BLaER1 (cell line): ENCODE data around the gene PMS1.
A peak's percentile ranks its signal among the peaks of the same experiment; 100 is the strongest.
"Not testable (repeated sequence)": the region's sequence is repeated elsewhere in the genome, so short reads cannot be mapped to it uniquely, and the experiment has no call there.

Experiments
- H3K27ac ChIP-seq: shearing (Covaris generic); formaldehyde crosslinking; 2 replicates; pipeline ENCODE4 v1.8.1; 2022
- H3K27me3 ChIP-seq: shearing (Covaris generic); formaldehyde crosslinking; 2 replicates; pipeline ENCODE4 v1.8.1; 2022
- H3K36me3 ChIP-seq: shearing (Covaris generic); formaldehyde crosslinking; 2 replicates; pipeline ENCODE4 v1.8.1; 2022
- H3K4me1 ChIP-seq: shearing (Covaris generic); formaldehyde crosslinking; 2 replicates; pipeline ENCODE4 v1.8.1; 2022
- H3K4me2 ChIP-seq: shearing (Covaris generic); formaldehyde crosslinking; 2 replicates; pipeline ENCODE4 v1.8.1; 2022
- H3K4me3 ChIP-seq: shearing (Covaris generic); formaldehyde crosslinking; 2 replicates; pipeline ENCODE4 v1.8.1; 2022
- H3K9ac ChIP-seq: shearing (Covaris generic); formaldehyde crosslinking; 2 replicates; pipeline ENCODE4 v1.8.1; 2022
- H3K9me3 ChIP-seq: shearing (Covaris generic); formaldehyde crosslinking; 2 replicates; pipeline ENCODE4 v1.8.1; 2022
- H4K20me1 ChIP-seq: shearing (Covaris generic); formaldehyde crosslinking; 2 replicates; pipeline ENCODE4 v1.8.1; 2022
- Cebpa-rat ChIP-seq: shearing (Covaris generic); IDR thresholded peaks from 2 replicates; pipeline ENCODE4 v1.8.1; 2022

The PMS1 gene

DNA sequence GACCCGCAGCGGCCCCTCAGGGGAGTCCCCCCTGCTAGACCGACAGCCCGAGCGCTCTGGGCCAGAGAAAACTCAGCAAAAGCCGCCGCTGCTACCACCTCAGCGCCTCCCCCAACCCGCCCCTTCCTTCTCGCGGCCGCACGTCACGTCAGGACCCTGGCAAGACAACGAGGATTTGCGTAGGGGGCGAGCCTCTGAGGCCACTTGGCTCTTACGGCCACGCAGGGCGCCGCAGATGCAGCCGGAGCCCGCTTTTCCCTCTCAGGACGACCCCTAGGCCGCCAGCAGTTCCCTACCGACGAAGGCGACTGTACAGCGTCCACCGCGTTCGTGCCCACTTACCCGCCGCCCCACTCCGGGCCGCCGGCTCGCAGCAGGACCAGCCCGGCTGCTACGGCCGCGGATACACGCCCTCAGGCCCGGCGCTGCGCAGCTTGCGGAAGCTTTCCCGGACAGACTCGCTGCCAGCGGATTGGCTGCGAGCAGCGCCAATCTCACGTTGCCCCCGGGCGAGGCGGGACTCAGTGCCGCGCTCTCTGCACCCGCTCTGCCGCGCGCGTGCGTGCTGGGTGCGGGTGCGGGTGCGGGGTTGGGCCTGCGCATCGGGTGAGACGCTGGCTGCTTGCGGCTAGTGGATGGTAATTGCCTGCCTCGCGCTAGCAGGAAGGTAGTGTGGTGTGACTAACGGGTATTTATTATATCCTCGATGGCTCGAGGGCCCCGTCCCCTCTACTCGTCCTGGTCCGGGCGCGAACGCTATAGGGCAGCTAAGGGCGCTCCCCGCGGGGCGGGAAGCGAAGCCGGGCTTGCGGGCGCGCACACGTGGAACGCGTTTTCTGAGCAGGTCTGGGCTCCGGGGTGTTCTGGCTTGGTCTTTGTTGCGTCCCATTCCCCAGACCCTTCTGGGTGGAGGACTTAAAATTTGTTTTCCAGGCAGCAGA, at the start of gene PMS1, which contains the start of gene ORMDL1:
Gene PMS1 (plus strand): TSS at position 524 of the 941 bp plus-strand sequence. CDS start 7,360 bp downstream, outside the sequence.
Gene ORMDL1 (minus strand): TSS at position 413 of the 941 bp plus-strand sequence. CDS start 1,744 bp downstream, outside the sequence.
- H3K4me3 ChIP-seq: peak within 1 kb of the TSS; percentile 87
- TF ChIP-seq Cebpa-rat: no peak
- H3K4me1 ChIP-seq: peaks cover 34% of the 10 kb centered on the region
- H3K27me3 ChIP-seq: no peaks in the 10 kb centered on the region
- H3K36me3 ChIP-seq: peaks cover 50% of the 10 kb centered on the region
- H3K4me2 ChIP-seq: peak within 1 kb of the TSS; percentile 93
- H3K27ac ChIP-seq: peak within 1 kb of the TSS; percentile 92
- peak within 1 kb of the TSS; percentile 89 for H3K9ac ChIP-seq
- H3K9me3 ChIP-seq: no peaks in the 10 kb centered on the region
- H4K20me1 ChIP-seq: peaks cover 10% of the 10 kb centered on the region; the same call in 1 of the 2 replicates

DNA sequence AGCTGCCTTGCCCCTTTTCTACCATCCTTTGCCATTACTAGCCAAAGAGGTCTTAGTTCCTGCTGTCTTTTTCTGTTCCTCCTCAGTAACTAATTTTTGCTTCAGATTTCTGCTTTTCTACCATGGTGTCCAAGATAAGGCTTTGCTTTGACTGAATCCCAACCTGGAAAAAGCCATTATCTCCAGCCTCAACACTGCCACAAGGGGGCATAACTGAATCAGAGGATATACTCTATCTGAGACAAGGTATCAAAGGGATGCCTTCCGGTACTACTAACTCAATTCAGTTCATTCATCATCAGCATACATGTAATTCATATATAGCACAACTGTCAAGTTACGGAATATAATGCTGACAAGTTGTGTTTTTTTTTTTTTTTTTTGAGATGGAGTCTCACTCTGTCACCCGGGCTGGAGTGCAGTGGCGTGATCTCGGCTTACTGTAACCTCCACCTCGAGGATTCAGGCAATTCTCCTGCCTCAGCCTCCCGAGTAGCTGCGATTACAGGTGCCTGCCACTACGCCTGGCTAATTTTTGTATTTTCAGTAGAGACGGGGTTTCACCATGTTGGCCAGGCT, 33.1 kb upstream of the PMS1 start:
- Histone ChIP-seq H3K4me2 (no peak overlapping the region), H3K4me3 (no peak overlapping the region), H3K27ac (no peak overlapping the region), H3K9ac (no peak overlapping the region), H3K27me3 (no peaks in the 10 kb centered on the region), H4K20me1 (no peaks in the 10 kb centered on the region), H3K4me1 (no peaks in the 10 kb centered on the region), H3K36me3 (peaks cover 49% of the 10 kb centered on the region), H3K9me3 (no peaks in the 10 kb centered on the region)
- no peak for TF ChIP-seq Cebpa-rat

DNA sequence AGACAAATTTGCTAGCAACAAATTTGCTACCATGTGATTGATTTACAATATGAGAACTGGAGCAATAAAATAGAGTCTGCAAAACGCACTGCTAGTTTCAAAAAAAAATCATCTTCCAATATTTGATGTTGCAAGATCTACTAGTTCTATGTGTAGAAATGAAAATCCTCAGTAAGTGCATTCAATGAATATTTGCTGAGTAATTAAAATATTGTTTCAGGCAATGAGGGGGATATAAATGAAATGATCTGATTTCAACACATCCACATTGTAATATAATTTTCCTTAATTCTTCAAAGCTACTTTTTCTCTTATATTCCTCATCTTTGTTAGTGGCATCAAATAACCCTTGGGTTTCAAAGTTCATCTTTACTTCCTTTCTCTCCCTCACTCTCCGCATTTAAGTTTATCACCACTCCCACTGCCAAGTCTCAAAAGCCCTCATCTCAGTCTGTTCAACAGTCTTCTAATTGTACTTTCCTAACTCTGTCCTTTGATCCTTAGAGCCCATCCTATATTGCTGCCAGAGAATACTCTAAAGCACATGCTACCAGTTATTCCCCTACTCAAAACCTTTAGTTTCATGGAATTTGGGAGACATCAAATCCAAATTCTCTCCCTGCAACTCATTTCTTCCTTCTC, 27.8 kb upstream of the PMS1 start:
- no peak overlapping the region for H3K9ac ChIP-seq
- no peak for TF ChIP-seq Cebpa-rat
- H3K4me3 ChIP-seq: no peak overlapping the region

GRCh38 chr2:189760154-189760553, 24.1 kb upstream of the PMS1 start:
- not testable (repeated sequence) for H3K9me3 ChIP-seq, H3K4me2 ChIP-seq, H4K20me1 ChIP-seq, H3K4me3 ChIP-seq, H3K27ac ChIP-seq, H3K27me3 ChIP-seq, H3K9ac ChIP-seq
- Histone ChIP-seq H3K4me1 (peaks cover 21% of the 10 kb centered on the region), H3K36me3 (peaks cover 13% of the 10 kb centered on the region; the same call in 1 of the 2 replicates)

More for the DNA sequence above, 27.8 kb upstream of the PMS1 start:
- H4K20me1 ChIP-seq: no peaks in the 10 kb centered on the region
- peaks cover 33% of the 10 kb centered on the region for H3K36me3 ChIP-seq
- no peak overlapping the region for H3K27ac ChIP-seq
- H3K4me2 ChIP-seq: no peak overlapping the region
- H3K4me1 ChIP-seq: peaks cover 3% of the 10 kb centered on the region
- no peaks in the 10 kb centered on the region for H3K27me3 ChIP-seq
- H3K9me3 ChIP-seq: no peaks in the 10 kb centered on the region

DNA sequence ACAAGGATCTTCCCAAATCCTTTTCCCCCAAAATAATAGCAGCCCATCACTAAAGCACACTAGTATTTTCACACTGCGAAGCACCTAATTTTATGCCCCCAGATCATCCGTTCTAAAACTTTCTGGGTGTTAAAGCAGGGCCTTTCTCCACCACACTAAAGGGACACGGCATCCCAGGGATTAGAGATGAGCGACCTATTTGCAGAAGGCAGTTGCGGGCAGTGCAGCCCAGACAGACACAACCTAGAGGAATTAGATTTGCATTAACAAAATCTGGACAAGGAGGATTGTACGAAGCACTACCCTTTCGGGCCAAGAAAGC, 22.1 kb upstream of the PMS1 start:
- peak overlapping the region; percentile 89 for H3K4me2 ChIP-seq
- peak overlapping the region; percentile 87 for H3K27ac ChIP-seq
- peak overlapping the region; percentile 84 for H3K9ac ChIP-seq
- H4K20me1 ChIP-seq: no peaks in the 10 kb centered on the region
- no peaks in the 10 kb centered on the region for H3K27me3 ChIP-seq
- peaks cover 21% of the 10 kb centered on the region for H3K4me1 ChIP-seq
- peak overlapping the region; percentile 81 for H3K4me3 ChIP-seq
- peaks cover 20% of the 10 kb centered on the region for H3K36me3 ChIP-seq
- no peaks in the 10 kb centered on the region for H3K9me3 ChIP-seq
- TF ChIP-seq Cebpa-rat: no peak

DNA sequence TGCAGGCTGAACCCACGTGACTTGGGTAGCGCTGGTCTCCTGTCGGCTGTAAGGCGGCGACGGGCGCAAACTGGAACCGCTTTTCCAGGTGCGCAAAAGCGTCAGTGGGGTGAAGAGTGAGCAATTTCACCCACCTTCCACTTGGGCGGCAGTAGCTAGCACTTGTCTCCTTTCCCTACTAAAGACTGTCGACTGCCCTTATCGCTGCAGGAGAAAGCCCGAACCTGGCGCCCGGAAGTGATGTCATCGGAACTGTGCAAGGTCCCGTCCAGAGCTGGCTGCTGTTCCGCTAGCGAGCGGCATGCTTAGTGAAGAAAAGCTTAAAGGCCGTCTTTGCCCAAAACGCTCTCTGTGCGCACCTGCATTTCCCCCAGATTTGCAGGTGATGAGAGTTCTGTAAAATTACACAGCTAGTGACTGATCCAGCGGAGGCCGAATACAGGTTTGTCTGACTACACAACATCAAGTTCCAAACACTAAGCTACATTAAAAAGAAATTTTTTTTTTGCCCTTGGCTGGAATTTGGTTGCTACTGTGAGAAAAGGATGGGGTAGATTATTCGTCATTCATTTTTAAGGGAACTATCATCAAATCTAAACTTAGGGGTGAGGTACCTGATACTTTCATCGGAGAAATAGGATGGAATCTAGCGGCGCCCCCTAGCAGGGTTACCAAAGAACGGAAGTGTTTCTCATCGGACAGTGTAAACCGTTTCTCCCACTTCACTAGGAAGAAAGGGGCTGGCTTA, 21.5 kb upstream of the PMS1 start, which contains the start of gene OSGEPL1:
Gene OSGEPL1 (minus strand): TSS at position 242 of the 748 bp plus-strand sequence. CDS start 1,152 bp downstream, outside the sequence.
- TF ChIP-seq Cebpa-rat: no peak
- peaks cover 21% of the 10 kb centered on the region for H3K4me1 ChIP-seq
- peak within 1 kb of the TSS; percentile 81 for H3K4me3 ChIP-seq
- peaks cover 22% of the 10 kb centered on the region for H3K36me3 ChIP-seq
- H3K4me2 ChIP-seq: peak within 1 kb of the TSS; percentile 89
- H4K20me1 ChIP-seq: no peaks in the 10 kb centered on the region
- H3K27me3 ChIP-seq: no peaks in the 10 kb centered on the region
- no peaks in the 10 kb centered on the region for H3K9me3 ChIP-seq
- peak within 1 kb of the TSS; percentile 84 for H3K9ac ChIP-seq
- H3K27ac ChIP-seq: peak within 1 kb of the TSS; percentile 87

DNA sequence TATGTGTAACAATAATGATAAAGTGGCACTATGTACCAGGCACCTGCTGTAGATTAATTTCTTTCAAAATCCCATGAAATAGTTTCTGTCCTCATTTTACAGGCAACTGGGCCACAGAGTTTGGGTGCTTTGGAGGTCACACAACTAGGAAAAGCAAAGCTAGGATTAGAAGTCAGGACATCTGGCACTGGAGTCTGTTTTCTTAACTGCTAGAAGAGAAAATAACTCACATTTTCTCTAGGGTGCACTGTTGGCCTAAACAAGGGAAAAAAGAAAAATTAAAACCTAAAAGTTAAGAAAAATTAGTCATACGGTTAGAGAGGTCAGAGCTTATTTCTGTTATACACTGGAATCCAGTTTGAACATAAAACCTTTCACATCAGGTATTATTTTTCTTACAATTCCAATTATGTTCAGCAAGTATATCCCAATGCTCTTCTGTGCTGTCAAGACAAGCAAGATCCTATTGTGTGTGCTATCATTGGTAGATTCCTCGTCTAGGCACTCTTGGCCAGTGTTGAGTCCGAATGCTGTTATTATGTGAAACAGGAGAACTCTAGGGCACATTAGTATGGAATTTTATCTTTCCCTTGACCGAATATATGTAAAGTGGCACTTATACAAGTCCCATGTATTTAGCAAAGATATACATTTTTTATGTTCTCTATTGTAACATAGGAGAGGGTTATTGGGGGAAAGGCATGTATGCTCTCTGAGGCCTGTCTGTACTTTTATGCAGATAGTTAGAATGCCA, 20.2 kb upstream of the PMS1 start:
- Histone ChIP-seq H3K4me3 (peak overlapping the region; percentile 81; the same call in 1 of the 2 replicates), H3K27ac (0 out of 2 replicates have a peak overlapping the region, but pooled peaks have one; percentile 87)

GRCh38 chr2:189770590-189771322, 13.5 kb upstream of the PMS1 start:
- TF ChIP-seq Cebpa-rat: no peak
- no peak overlapping the region for H3K4me3 ChIP-seq
- no peak overlapping the region for H3K4me2 ChIP-seq
- H3K9me3 ChIP-seq: no peaks in the 10 kb centered on the region
- H3K27ac ChIP-seq: no peak overlapping the region
- H4K20me1 ChIP-seq: no peaks in the 10 kb centered on the region
- H3K9ac ChIP-seq: no peak overlapping the region
- H3K27me3 ChIP-seq: no peaks in the 10 kb centered on the region
- peaks cover 86% of the 10 kb centered on the region for H3K36me3 ChIP-seq
- H3K4me1 ChIP-seq: no peaks in the 10 kb centered on the region

More for the DNA sequence above, 20.2 kb upstream of the PMS1 start:
- no peak for TF ChIP-seq Cebpa-rat
- Histone ChIP-seq H3K4me1 (peaks cover 21% of the 10 kb centered on the region), H3K9ac (0 out of 2 replicates have a peak overlapping the region, but pooled peaks have one; percentile 84), H3K9me3 (no peaks in the 10 kb centered on the region), H4K20me1 (no peaks in the 10 kb centered on the region), H3K4me2 (peak overlapping the region; percentile 89), H3K36me3 (peaks cover 23% of the 10 kb centered on the region), H3K27me3 (no peaks in the 10 kb centered on the region)
